HFFc6 (cell line): ENCODE measurements around the gene CARMIL3. TPM values are rescaled to one million over a fixed set of nuclear protein-coding genes. Genes with fewer than 3 reads are reported as not detected.

Experiments
- DNase-seq: peaks from one replicate; pipeline ENCODE4 v3.0.0-alpha.2; 2018
- H3K27ac Mint-ChIP-seq: 2 replicates; pipeline ENCODE4 v1.8.0; 2020; ENCODE audit warnings: mild to moderate bottlenecking, mixed read lengths
- H3K27me3 Mint-ChIP-seq: 2 replicates; pipeline ENCODE4 v1.8.0; 2021; ENCODE audit warnings: mild to moderate bottlenecking, moderate library complexity, mixed read lengths; ENCODE audit not compliant: insufficient read depth
- H3K36me3 Mint-ChIP-seq: 2 replicates; pipeline ENCODE4 v1.8.0; 2021; ENCODE audit warnings: low read depth, mixed read lengths
- H3K4me1 Mint-ChIP-seq: 2 replicates; pipeline ENCODE4 v1.8.0; 2020; ENCODE audit warnings: low read depth, mixed read lengths
- H3K4me3 Mint-ChIP-seq: 2 replicates; pipeline ENCODE4 v1.8.0; 2020; ENCODE audit warnings: mild to moderate bottlenecking, moderate library complexity, mixed read lengths
- H3K9me3 Mint-ChIP-seq: 2 replicates; pipeline ENCODE4 v1.8.0; 2020; ENCODE audit warnings: mild to moderate bottlenecking, mixed read lengths
- CTCF ChIP-seq: fragments of 200-600 bp; sonication (generic); IDR thresholded peaks from 2 replicates; pipeline ENCODE4 v1.5.0; 2021; ENCODE audit warnings: antibody characterized with exemption, mild to moderate bottlenecking
- total RNA-seq, 6 experiments: library from RNA; stranded (reverse); fragmentation: NEBNext Ultra II Directional; extraction: Animal tissue kit (Norgen Biotek cat#: 25700); gene quantifications; 2 replicates in 1 of 6; 3 replicates in 5 of 6; pipeline ENCODE4 v1.2.3, GENCODE V29; 2021

The CARMIL3 gene
- total RNA-seq, 6 experiments from 2014 or later: not detected

- peak overlapping the region; percentile 45; the same call in 1 of the 2 replicates for H3K27ac Mint-ChIP-seq
- H3K4me1 Mint-ChIP-seq: peaks cover 12% of the 10 kb centered on the region
- H3K27me3 Mint-ChIP-seq: peaks cover 46% of the 10 kb centered on the region
- H3K4me3 Mint-ChIP-seq: peak overlapping the region; percentile 81
- DNase-seq: no peak
- H3K9me3 Mint-ChIP-seq: no peaks in the 10 kb centered on the region
- TF ChIP-seq CTCF: no peak
- H3K36me3 Mint-ChIP-seq: no peaks in the 10 kb centered on the region
Measured at GRCh38 chr14:24051176-24051788, 527 bp upstream of the CARMIL3 start.

- Mint-ChIP-seq H3K4me1 (peaks cover 12% of the 10 kb centered on the region), H3K27me3 (peaks cover 45% of the 10 kb centered on the region), H3K27ac (no peak overlapping the region), H3K36me3 (no peaks in the 10 kb centered on the region), H3K9me3 (no peaks in the 10 kb centered on the region), H3K4me3 (peak overlapping the region; percentile 57)
- TF ChIP-seq CTCF: no peak
- no peak for DNase-seq
Measured at GRCh38 chr14:24052656-24053547, 1.1 kb downstream of the CARMIL3 start.

- DNase-seq: no peak
- TF ChIP-seq CTCF: no peak
- H3K4me1 Mint-ChIP-seq: peaks cover 12% of the 10 kb centered on the region
- no peaks in the 10 kb centered on the region for H3K9me3 Mint-ChIP-seq
- H3K27ac Mint-ChIP-seq: no peak overlapping the region
- no peaks in the 10 kb centered on the region for H3K36me3 Mint-ChIP-seq
- no peak overlapping the region for H3K4me3 Mint-ChIP-seq
- H3K27me3 Mint-ChIP-seq: peaks cover 43% of the 10 kb centered on the region
Measured at GRCh38 chr14:24053548-24054323, 1.9 kb downstream of the CARMIL3 start.

GRCh38 chr14:24054324-24054641 is 2.5 kb downstream of the CARMIL3 start:
- no peak overlapping the region for H3K4me3 Mint-ChIP-seq
- H3K4me1 Mint-ChIP-seq: peaks cover 12% of the 10 kb centered on the region
- H3K27ac Mint-ChIP-seq: no peak overlapping the region
- TF ChIP-seq CTCF: no peak
- DNase-seq: no peak
- H3K27me3 Mint-ChIP-seq: peaks cover 41% of the 10 kb centered on the region
- no peaks in the 10 kb centered on the region for H3K9me3 Mint-ChIP-seq
- no peaks in the 10 kb centered on the region for H3K36me3 Mint-ChIP-seq

- peaks cover 38% of the 10 kb centered on the region for H3K27me3 Mint-ChIP-seq
- no peak for TF ChIP-seq CTCF
- H3K4me1 Mint-ChIP-seq: peaks cover 12% of the 10 kb centered on the region
- H3K4me3 Mint-ChIP-seq: no peak overlapping the region
- H3K27ac Mint-ChIP-seq: no peak overlapping the region
- no peak for DNase-seq
- H3K36me3 Mint-ChIP-seq: no peaks in the 10 kb centered on the region
- H3K9me3 Mint-ChIP-seq: no peaks in the 10 kb centered on the region
Measured at GRCh38 chr14:24054646-24055045, 2.8 kb downstream of the CARMIL3 start.
